GM19468 (cell line): ENCODE measurements around the gene FOXN3.

Experiments used
- ATAC-seq: cut with Tn5 transposase; IDR thresholded peaks from one replicate; pipeline ENCODE4 v1.9.1; 2021; ENCODE audit warnings: mild to moderate bottlenecking, moderate library complexity, moderate number of reproducible peaks; ENCODE audit not compliant: unreplicated experiment; ENCODE audit errors: extremely low read depth

FOXN3 gene

DNA sequence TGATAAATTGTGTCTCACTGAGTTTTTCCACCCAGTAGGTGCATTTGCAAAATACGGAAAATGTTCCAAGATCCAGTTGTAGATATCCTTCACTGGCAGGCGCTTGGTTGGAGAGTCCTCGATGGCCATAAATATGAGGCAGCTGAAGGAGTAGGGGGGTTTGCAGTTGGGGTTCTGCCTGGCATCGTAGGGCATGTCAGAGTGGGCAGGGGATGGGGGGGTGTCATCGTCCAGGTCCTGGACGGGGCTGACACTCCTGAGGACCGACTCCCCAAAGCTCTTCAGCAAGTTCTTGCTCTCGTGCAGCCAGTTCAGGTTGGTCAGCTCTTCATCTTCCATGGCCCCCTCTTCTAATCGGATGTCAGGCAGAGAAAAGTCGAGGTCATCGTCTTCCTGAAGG lies 5.1 kb downstream of the FOXN3 start:
- ATAC-seq: no peak

DNA sequence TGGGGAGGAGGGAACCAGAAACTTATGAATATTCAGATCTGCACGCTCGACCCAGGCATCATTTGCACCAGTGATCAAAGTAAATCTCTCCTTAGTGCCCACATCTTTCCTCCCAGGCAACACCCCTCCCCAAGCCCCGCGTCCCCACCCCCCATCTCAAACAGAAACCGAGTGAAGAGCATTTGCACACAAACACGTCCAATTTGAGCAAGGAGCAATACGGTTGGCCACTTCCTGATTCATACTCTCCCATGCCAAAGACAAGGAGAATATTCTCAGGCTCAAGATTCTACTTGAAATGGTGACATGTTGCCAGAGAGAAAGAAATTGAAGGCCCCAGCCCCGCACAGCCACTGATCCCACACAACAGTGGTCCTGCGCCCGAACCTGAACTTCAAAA lies 7.1 kb downstream of the FOXN3 start:
- ATAC-seq: no peak

DNA sequence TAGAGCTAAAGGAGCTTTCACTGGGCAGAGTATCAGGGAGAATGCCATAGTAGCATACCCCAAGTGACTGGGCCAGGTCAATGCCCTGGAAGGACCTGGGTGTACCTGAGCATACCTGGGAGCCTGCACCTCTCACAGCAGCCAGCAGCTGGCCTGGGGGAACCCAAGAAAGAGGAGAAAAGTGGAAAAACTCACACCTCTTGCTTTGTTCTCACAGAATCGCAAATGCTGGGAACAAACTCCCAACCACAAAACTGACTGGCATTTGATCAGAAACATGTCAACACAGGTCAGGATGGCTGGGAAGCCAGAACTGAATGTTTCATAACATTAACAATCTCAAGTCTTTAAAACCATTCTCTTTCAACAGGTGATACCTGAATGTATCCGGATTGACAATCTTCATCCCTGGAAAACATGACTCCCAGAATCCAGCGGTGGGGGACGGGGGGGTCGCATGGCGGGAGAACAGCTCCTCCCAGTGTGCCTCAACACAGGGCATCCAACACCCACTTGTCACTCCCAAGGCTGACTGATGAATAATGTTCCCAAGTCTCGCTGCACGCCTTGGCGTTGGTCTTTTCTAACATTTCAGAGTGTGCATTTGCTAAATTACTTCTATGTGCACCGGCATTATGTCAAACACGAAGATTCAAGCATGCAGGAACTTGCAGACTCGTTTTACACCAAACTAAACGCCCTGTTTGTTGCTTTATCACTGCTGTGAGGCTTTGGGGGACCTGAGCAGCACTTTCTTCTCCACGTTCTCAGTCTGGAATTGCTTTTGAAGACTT lies 7.9 kb downstream of the FOXN3 start:
- no peak for ATAC-seq

DNA sequence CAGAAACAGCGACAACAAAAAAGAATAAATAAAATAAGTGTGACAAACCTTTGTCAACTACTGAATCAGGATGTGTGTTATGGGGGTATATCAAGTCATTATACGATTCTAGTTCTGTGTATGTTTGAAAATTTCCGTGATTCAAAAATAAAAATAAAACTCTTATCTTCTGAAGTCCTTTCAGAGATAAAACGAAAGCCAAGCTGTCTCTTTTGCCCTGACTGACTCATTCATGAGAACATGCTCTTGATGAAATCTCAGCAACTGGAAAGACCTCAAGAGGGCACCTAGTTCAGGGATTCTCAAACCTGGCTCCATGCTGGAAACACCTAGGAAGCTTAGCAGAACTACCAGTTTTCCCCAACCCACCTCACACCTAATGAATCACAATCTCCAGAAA lies 9.2 kb downstream of the FOXN3 start:
- ATAC-seq: no peak

DNA sequence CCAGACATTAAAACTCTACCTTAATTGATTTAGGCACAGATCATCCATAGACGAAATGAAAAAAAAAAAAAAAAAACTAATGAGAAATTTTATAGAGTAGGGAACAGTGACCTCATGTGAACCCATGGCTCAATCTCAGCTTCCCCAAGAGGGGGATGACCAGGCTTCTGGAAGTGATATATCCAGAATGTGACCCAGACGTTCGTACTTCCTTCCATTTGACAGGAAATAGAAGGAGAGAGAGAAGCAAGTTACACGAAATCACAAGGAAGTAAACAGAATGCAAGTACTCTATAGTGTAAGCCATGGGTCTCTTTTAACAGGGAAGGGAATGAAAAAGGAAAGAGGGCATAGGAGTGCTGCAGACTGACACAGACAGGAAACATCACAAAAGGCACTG lies 10.1 kb downstream of the FOXN3 start:
- ATAC-seq: no peak

DNA sequence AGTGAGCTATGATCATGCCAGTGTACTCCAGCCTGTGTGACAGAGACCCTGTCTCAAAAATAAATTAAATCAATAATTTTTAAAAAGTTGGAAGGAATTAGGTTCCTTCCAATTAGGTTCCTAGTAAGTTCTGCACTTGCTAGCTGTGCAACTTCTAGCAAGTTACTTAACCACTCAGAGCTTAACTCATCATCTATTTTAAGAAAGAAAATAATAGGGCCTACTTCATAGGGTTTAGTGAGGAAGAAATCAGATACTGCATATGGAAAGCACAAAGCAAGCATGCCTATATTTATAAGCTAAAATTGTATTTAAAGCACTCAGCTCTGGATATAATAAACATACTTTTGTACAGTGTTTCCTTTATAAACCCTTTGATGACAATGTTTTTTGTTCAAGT lies 10.7 kb downstream of the FOXN3 start:
- no peak for ATAC-seq

DNA sequence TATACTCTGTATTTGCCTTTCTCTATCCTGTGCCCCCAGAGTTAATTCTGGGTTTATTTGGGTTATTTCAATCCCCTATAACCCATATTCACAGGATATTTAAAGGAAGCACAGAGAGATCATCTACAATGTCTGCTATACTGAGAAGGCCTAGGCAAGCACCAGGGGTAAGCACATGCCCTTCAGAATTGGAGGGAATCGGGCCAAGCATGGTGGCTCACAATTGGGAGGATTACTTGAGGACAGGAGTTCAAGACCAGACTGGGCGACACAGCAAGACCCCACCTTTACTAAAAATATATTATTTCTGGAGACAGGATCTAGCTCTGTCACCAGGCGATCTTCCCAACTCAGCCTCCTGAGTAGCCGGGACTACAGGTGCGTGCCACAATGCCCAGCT lies 11.3 kb downstream of the FOXN3 start:
- ATAC-seq: no peak

DNA sequence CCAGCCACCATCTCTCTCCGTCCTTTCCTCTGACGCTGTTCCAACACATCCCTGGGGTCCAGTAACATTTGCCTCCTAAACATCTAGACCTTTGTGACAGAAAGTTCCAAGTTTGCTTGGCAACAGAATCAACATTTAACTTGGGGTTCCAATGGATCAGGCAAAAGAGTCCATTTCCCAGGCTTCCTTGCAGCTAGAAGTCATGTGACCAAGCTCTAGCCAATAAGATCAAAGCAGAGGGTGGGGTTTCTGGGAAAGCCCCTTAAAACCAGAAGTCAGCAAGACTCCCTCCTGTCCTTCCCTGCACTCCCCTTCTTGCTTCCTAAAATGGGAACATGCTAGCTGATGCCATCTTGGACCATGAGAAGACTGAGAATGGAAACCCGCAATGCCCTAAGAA lies 14.7 kb downstream of the FOXN3 start:
- no peak for ATAC-seq

DNA sequence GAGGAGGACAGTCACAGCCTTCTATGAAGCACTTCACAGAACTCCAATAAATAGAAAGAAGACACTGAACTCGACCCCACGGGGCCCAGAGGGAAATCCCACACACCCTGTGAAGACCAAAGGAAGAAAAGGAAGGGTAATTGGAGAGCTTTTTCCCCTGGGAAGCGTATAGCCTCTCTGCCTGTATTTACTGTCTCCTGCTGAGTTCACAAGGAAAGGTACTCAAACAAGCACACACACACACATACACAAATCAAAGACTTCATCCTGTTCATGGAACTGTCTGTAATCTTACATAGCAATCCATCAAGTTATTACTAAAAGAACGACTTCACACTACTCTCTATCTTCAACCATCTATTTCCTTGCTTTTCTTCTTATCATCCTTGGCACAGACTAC lies 15.3 kb downstream of the FOXN3 start:
- no peak for ATAC-seq

DNA sequence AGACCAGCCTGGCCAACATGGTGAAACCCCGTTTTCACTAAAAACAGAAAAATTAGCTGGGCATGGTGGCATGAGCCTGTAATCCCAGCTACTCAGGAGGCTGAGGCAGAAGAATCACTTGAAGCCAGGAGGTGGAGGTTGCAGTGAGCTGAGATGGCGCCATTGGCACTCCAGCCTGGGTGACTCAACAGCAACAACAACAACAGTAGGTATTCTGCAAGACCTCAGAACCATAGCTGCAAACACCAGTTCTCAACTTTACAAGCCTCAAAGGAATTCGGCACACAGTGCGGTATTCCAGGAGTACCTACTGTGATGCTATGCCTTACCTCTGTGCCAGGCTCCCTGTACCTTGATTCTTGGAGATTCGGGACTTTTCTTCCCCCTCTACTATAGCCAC lies 15.8 kb downstream of the FOXN3 start:
- ATAC-seq: no peak

DNA sequence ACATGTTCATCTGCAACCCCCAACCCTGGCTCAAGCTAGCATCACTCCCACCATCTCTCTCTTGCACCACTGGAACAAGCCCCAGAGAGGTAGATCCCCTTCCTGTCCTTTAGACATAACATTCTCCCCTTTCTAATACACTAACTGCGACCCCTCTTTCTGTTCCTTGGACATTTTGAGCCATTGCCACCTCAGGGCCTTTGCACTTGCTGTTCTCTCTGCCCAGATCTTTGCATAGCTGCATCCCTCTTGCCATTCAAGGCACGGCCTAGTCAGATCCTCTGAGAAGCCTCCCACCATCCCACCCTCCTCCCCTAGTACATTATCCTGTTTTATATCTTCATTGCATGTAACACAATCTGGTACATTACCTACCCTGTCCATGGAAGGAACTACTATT lies 16.5 kb downstream of the FOXN3 start:
- no peak for ATAC-seq

DNA sequence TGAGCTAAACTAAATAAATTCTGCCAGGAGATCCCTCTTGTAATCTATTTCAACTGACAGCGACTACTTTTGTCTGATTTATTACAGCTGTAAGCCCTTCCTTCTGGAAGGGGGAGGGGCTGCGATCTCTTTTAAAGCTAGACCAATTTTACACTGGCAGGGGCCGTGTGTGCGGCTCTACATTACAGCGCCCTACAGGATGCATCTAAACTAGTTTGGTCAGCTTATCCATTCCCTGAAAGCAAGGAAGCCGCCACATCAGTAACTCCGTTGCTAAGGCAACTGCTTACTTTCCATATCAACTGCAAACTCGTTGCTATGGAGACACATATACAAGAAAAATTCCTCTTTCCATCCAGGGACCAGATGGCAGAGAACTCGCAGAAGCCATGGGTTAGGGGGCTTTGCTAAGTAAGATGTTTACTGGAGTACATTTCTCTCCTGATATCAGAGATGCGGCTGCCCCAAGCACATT lies 17.4 kb downstream of the FOXN3 start:
- no peak for ATAC-seq

DNA sequence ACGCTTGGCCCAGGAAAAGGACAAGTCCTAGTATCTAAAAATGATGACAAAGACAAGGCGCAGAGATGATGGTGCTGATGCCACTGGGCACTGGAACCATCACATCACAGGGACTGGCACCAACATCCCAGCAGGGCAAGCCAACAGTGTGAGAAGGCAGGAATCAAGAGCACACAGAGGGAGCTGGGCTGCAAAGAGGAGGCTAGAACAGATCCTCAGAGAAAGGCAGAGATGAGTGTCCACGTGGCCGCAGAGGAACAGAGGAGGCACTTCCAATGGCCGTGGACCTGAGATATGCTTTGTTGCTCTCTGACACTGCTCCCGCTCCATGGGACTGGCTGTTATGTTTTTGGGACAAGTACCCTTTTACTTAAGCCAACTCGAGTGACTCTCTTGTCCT lies 17.9 kb downstream of the FOXN3 start:
- ATAC-seq: no peak

DNA sequence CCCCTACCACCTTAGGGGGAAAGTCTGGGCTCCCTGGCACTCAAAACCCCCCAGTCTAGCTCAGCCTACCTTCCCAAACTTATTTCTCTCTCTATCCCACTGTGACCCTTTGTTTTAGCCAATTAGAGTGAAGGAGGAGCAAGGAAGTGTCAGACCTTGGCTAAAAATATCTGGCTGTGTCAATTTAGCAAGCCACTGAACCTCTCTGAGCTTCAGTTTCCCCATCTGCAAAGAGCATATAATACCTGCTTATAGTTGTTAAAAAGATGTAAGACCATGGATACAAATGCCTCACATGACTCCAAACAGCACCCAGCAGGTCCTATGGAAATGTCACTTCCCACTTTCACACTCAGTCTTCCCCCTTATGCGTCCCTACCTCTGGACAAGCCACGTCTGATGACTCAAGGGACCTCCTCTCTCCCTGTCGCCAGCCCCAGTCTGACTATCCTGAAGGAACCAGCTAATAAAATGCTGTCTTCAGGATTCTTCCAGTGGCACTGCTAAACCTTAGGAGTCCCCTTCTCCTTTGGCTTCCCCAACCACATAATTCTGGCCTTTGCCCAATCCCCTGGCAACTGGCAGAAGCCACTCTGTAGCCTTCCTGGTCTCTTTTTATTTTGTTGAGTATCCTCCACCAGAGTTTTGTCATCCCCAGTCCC lies 19.3 kb downstream of the FOXN3 start:
- ATAC-seq: no peak

DNA sequence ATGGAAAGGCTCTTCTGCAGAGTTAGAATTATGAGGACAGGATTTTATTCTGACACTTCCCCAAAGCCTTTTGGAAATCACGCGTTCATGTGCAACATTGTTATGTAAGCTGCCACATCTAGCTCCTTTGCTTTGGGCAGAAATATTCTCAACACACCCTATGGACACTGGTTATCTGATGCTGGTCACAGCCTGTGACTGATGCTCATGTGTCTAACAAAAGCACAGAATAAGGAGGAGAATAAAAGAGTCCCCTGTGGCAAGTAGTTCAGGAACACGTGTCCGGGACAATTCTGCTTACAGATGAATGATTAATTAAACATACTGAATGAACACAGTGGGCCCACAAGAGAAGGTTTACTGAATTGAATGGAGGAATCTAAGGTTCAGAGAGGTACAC lies 22.1 kb downstream of the FOXN3 start:
- ATAC-seq: no peak

DNA sequence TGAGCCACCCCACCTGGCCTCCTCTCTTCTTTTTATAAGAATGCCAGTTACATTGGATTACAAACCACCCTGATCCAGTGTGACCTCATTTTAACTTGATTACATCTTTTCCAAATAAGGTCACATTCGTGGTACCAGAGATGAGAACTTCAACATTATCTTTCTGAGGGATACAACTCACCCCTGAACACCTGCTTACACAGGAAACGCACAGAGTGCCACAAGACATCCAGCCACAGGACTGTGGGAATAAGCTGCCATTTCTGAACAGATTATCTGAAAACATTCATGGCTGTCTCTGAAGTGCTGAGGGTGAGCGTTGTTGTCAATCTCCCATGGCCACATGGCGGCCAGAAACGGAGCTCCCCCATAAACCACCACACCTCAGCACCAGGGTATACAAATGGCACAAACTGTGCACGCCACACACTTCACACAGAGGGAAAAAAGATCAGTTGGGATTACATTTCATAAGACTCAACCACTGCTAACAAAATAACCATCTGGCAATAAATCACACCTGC lies 23.7 kb downstream of the FOXN3 start:
- no peak for ATAC-seq

DNA sequence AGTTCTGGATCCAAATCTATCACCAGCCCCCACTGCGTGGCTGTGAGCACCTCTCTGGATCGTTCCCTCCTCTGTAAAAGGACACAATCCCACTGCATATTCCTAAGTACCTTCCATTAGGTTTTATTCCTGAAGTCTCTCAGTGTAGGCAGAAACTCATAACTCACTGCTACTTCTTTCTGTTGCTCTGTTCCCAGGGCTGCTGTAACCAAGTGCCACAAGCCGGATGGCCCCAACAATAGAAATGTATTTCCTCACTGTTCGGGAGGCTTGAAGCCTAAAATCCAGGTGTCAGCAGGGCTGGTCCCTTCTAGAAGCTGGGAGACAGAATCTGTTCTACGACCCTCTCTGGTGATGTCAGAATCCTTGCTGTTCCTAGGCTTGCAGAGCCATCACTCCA lies 24.9 kb downstream of the FOXN3 start:
- ATAC-seq: no peak

DNA sequence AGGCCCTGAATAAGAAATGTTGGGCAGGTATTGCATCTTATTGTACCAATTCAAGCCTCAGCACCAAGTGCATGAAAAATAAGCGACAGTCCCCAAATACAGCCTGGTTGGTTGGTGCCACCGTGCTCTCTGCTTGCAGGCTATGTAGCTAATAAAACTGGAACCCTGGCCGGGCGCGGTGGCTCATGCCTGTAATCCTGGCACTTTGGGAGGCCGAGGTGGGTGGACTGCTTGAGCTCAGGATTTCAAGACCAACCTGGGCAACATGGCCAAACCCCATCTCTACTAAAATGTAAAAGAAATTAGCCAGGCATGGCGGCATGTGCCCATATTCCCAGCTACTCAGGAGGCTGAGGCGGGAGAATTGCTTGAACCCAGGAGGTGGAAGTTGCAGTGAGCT lies 25.5 kb downstream of the FOXN3 start:
- ATAC-seq: no peak

DNA sequence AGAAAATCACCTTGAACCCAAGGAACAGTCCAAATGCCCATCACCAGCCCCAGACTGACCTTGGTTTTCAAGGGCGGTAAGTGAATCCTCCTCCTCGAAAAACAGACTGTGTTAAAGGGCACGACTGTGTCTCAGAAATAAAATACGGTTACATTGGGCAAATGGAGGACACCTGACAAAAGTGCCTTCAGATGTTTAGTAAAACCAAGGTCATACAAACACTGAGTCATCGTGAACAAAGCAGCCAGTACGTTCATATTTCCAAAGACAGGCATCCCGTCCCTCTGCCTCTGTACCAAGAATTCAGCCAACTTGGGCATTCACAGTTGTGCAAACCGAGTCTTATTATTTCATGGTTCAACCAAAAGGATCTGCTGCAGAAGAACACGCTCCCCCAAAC lies 25.9 kb downstream of the FOXN3 start:
- ATAC-seq: no peak

DNA sequence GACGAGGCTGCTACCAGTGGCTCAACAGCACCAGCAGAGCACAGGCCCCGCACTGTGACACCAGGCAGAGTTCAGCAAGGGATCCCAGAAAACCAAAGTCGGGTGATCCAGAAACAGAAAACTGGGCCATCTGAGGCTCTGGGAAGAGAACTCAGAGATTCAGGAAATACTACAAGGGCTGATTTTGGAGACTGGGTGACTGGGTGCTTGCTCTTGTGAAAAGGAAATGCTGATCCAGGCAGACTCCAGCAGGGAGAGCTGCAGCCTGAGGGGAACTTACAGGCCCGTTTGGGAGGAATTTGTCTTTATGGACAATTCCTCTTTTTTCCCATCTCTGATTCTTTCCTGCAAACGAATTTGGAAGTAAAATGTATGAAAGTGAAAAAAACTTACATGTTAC lies 28.2 kb downstream of the FOXN3 start:
- ATAC-seq: no peak

DNA sequence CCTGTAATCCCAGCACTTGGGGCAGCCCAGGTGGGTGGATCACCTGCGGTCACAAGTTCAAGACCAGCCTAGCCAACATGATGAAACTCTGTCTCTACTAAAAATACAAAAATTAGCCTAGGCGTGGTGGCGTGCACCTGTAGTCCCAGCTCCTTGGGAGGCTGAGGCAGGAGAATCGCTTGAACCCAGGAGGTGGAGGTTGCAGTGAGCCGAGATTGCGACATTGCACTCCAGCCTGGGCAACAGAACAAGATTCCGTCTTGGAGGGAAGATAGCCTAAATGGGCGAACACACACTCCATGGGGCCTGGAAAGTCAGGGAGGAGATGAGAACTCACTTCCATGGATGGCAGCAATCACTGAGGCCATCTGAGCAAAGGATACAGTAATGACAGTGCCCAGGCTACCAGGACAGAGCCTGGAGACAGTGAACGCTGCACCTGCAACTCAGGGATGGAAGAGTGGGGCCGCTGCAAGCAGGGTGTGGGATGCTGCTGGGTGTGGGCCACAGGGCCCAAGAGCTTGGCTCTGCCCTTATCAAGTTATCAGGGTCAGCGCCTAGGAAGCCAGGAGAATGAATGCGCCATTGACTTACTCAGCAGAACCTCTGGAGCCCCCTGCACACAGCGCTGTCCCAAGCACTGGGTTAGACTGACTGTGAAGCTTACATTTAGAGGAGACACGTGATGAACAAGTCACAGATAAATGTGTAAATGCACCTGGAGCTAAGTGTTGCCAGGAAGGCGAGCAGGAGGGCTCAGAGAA lies 28.9 kb downstream of the FOXN3 start:
- ATAC-seq: no peak
